Thoracic aorta (tissue), 2 donors: ENCODE results near the gene CFAP99. TPM values are rescaled to one million over a fixed set of nuclear protein-coding genes. Genes with fewer than 3 reads are reported as not detected.

Source experiments
- ATAC-seq: fragments of 150-250 bp; one replicate; pipeline ENCODE4 v1.8.0; 2017; ENCODE audit warnings: low read depth; ENCODE audit not compliant: insufficient number of reproducible peaks, low FRiP score
- DNase-seq: peaks from one replicate; pipeline ENCODE4 v3.0.0-alpha.2; 2020; ENCODE audit warnings: low spot score
- H3K27ac ChIP-seq, 2 donors: fragments of 200-600 bp; sonication (generic); 1 replicate in 1 of 2; 2 replicates in 1 of 2; pipeline ENCODE4 v1.5.1; 2016; ENCODE audit warnings: mild to moderate bottlenecking in 2 of 2, moderate library complexity in 2 of 2
- H3K27me3 ChIP-seq: fragments of 200-600 bp; sonication (generic); replicated peaks from 2 replicates; pipeline ENCODE4 v1.6.0; 2016; ENCODE audit warnings: mild to moderate bottlenecking; ENCODE audit not compliant: insufficient read depth
- H3K36me3 ChIP-seq: fragments of 200-600 bp; sonication (generic); one replicate; pipeline ENCODE4 v1.5.1; 2016
- H3K4me1 ChIP-seq, 2 donors: fragments of 200-600 bp; sonication (generic); 1 replicate in 1 of 2; 2 replicates in 1 of 2; pipeline versions ENCODE4 v1.5.1 to v1.6.0; 2016; ENCODE audit warnings: low read depth in 2 of 2, mild to moderate bottlenecking in 1 of 2; ENCODE audit not compliant: control insufficient read depth in 1 of 2
- H3K4me3 ChIP-seq: fragments of 200-600 bp; sonication (generic); 2 replicates; pipeline ENCODE4 v1.5.1; 2016; ENCODE audit warnings: mild to moderate bottlenecking
- H3K9me3 ChIP-seq: fragments of 200-600 bp; sonication (generic); 2 replicates; pipeline ENCODE4 v1.5.1; 2016
- CTCF ChIP-seq: fragments of 200-600 bp; sonication (generic); IDR thresholded peaks from one replicate; pipeline ENCODE4 v1.5.1; 2019; ENCODE audit warnings: antibody characterized with exemption
- total RNA-seq, 2 donors: library from RNA; depleted of rRNA; stranded (reverse); fragments of >200 nt; gene quantifications; one replicate each; pipeline versions ENCODE4 v1.1.0 to v1.2.3, GENCODE V29; 2016

The CFAP99 gene
- total RNA-seq, 2 donors from 2014 or later = not detected

GRCh38 chr4:2387829-2388228, 30.9 kb upstream of the CFAP99 start:
- no peak for TF ChIP-seq CTCF
- no peak for ATAC-seq
- H3K4me3 ChIP-seq = no peak overlapping the region

GRCh38 chr4:2388429-2389182, 30.1 kb upstream of the CFAP99 start:
- TF ChIP-seq CTCF = no peak
- H3K4me3 ChIP-seq = no peak overlapping the region
- no peaks in the 10 kb centered on the region for H3K36me3 ChIP-seq
- no peaks in the 10 kb centered on the region for H3K27me3 ChIP-seq
- ATAC-seq = no peak
- no peaks in the 10 kb centered on the region for H3K9me3 ChIP-seq
- peaks cover 0 to 11% of the 10 kb centered on the region in 2 donors for H3K4me1 ChIP-seq
- H3K27ac ChIP-seq = no peak overlapping the region
- DNase-seq = no peak

More at GRCh38 chr4:2387829-2388228, 30.9 kb upstream of the CFAP99 start:
- Histone ChIP-seq H3K4me1 (peaks cover 0 to 11% of the 10 kb centered on the region in 2 donors), H3K36me3 (no peaks in the 10 kb centered on the region), H3K9me3 (no peaks in the 10 kb centered on the region), H3K27me3 (no peaks in the 10 kb centered on the region), H3K27ac (no peak overlapping the region)
- DNase-seq = no peak

- no peak for TF ChIP-seq CTCF
- Histone ChIP-seq H3K36me3 (no peaks in the 10 kb centered on the region), H3K4me1 (peaks cover 0 to 11% of the 10 kb centered on the region in 2 donors), H3K9me3 (no peaks in the 10 kb centered on the region), H3K27ac (no peak overlapping the region), H3K4me3 (no peak overlapping the region), H3K27me3 (no peaks in the 10 kb centered on the region)
- DNase-seq (no peak), ATAC-seq (no peak)
Observed at GRCh38 chr4:2389691-2390090, 29.1 kb upstream of the CFAP99 start.

- DNase-seq (no peak), ATAC-seq (no peak)
- H3K27ac ChIP-seq = no peak overlapping the region
- no peaks in the 10 kb centered on the region for H3K9me3 ChIP-seq
- no peaks in the 10 kb centered on the region for H3K36me3 ChIP-seq
- TF ChIP-seq CTCF = no peak
- H3K4me1 ChIP-seq = peaks cover 0 to 11% of the 10 kb centered on the region in 2 donors
- no peaks in the 10 kb centered on the region for H3K27me3 ChIP-seq
- no peak overlapping the region for H3K4me3 ChIP-seq
Observed at GRCh38 chr4:2390146-2390545, 28.6 kb upstream of the CFAP99 start.

- H3K9me3 ChIP-seq = no peaks in the 10 kb centered on the region
- no peak for TF ChIP-seq CTCF
- H3K27ac ChIP-seq = no peak overlapping the region
- ATAC-seq = no peak
- DNase-seq = no peak
- peaks cover 0 to 11% of the 10 kb centered on the region in 2 donors for H3K4me1 ChIP-seq
- no peaks in the 10 kb centered on the region for H3K27me3 ChIP-seq
- H3K36me3 ChIP-seq = no peaks in the 10 kb centered on the region
- no peak overlapping the region for H3K4me3 ChIP-seq
Observed at GRCh38 chr4:2390784-2391421, 27.9 kb upstream of the CFAP99 start.
